ENCODE data around the gene ABCC8.

- no peak for TF ChIP-seq EZH2 (IDR thresholded peaks at IDR 0.05; ENCODE audit: low read depth, unreplicated experiment)
- TF ChIP-seq CTCF (conservative IDR thresholded peaks at IDR 0.05; ENCODE audit: low read depth in 2 of 2), result no peak
Observed at GRCh38 chr11:17506942-17507341, 30.3 kb upstream of the ABCC8 start.
